Occipital lobe (tissue), 2 donors: ENCODE measurements around the gene AFF1. TPM values are rescaled to one million over a fixed set of nuclear protein-coding genes. Genes with fewer than 3 reads are reported as not detected.
"Not testable (repeated sequence)": the region's sequence is repeated elsewhere in the genome, so short reads cannot be mapped to it uniquely, and the experiment has no call there.

ENCODE experiments used
- DNase-seq: peaks from one replicate; lab custom pipeline; 2025; lab: John Stamatoyannopoulos, UW
- total RNA-seq: library from RNA; depleted of rRNA; stranded (reverse); fragments of >200 nt; gene quantifications from one replicate; pipeline ENCODE4 v1.2.3, GENCODE V29; 2014

The AFF1 gene
- total RNA-seq, 1 donor from 2014 or later, result 5.8 TPM

GRCh38 chr4:87007528-87008446 is 73.0 kb downstream of the AFF1 start:
- DNase-seq, result peak; percentile 18

GRCh38 chr4:87009095-87009648 is 74.4 kb downstream of the AFF1 start:
- DNase-seq, result no peak

GRCh38 chr4:87010192-87010591 is 75.4 kb downstream of the AFF1 start:
- DNase-seq, result no peak

- DNase-seq, result no peak
Measured at GRCh38 chr4:87011340-87012034, 76.7 kb downstream of the AFF1 start.

- DNase-seq, result no peak
Measured at GRCh38 chr4:87012265-87012953, 77.6 kb downstream of the AFF1 start.

- not testable (repeated sequence) for DNase-seq
Measured at GRCh38 chr4:87012954-87013308, 78.1 kb downstream of the AFF1 start.

GRCh38 chr4:87014284-87014782 is 79.5 kb downstream of the AFF1 start:
- no peak for DNase-seq

GRCh38 chr4:87015416-87015815 is 80.6 kb downstream of the AFF1 start:
- no peak for DNase-seq

- no peak for DNase-seq
Measured at GRCh38 chr4:87017580-87018342, 83.0 kb downstream of the AFF1 start.

- no peak for DNase-seq
Measured at GRCh38 chr4:87018753-87019152, 83.9 kb downstream of the AFF1 start.

GRCh38 chr4:87019246-87019791 is 84.5 kb downstream of the AFF1 start:
- no peak for DNase-seq

GRCh38 chr4:87019898-87020297 is 85.1 kb downstream of the AFF1 start:
- DNase-seq, result no peak

- DNase-seq, result no peak
Measured at GRCh38 chr4:87024201-87024600, 89.4 kb downstream of the AFF1 start.

- no peak for DNase-seq
Measured at GRCh38 chr4:87025023-87025613, 90.3 kb downstream of the AFF1 start.

- no peak for DNase-seq
Measured at GRCh38 chr4:87025614-87026041, 90.8 kb downstream of the AFF1 start.

- no peak for DNase-seq
Measured at GRCh38 chr4:87026800-87027495, 92.1 kb downstream of the AFF1 start.

- DNase-seq, result no peak
Measured at GRCh38 chr4:87029356-87029755, 94.5 kb downstream of the AFF1 start.

GRCh38 chr4:87030124-87030523 is 95.3 kb downstream of the AFF1 start:
- no peak for DNase-seq

- DNase-seq, result no peak
Measured at GRCh38 chr4:87030755-87031441, 96.1 kb downstream of the AFF1 start.
